SK-N-SH (cell line): Measurements from ENCODE around the gene OPCML. TPM values are rescaled to one million over a fixed set of nuclear protein-coding genes. Genes with fewer than 3 reads are reported as not detected.

ENCODE experiments used
- CTCF ChIA-PET: fragments of 300-600, 350-600 bp; formaldehyde crosslinking; extraction: SDS; loops from one replicate; lab custom pipeline; 2021; lab: Yijun Ruan, JAX
- POLR2A ChIA-PET: fragments of 350-600 bp; sonication (Branson Sonifier 250); formaldehyde crosslinking; extraction: SDS; loops from one replicate; lab custom pipeline; 2020; ENCODE audit warnings: antibody characterized with exemption, inconsistent platforms; lab: Yijun Ruan, JAX
- DNase-seq: peaks from one replicate; pipeline ENCODE4 v3.0.0; 2012
- H2AFZ ChIP-seq: fragments of 200-600 bp; sonication (generic); 2 replicates; pipeline ENCODE4 v1.8.1; 2016; ENCODE audit warnings: antibody characterized with exemption, mild to moderate bottlenecking, low read depth
- H3F3A ChIP-seq: fragments of 200-600 bp; sonication (generic); replicated peaks from 2 replicates; pipeline ENCODE3; 2016; ENCODE audit warnings: antibody characterized with exemption, mild to moderate bottlenecking; ENCODE audit not compliant: insufficient read depth
- H3K27ac ChIP-seq, 2 experiments: fragments of 200-500 bp in 1 of 2; fragments of 200-600 bp in 1 of 2; sonication (Bioruptor generic) in 1 of 2; sonication (generic), shearing (Covaris generic) in 1 of 2; 2 replicates each; pipeline versions ENCODE4 v1.5.1 to v1.6.1; 2014 to 2016; ENCODE audit warnings: low read depth in 2 of 2, inconsistent platforms in 1 of 2, low read length in 1 of 2, mild to moderate bottlenecking in 1 of 2, mixed read lengths in 1 of 2
- H3K27me3 ChIP-seq: fragments of 200-600 bp; sonication (generic), shearing (Covaris generic); 2 replicates; pipeline ENCODE4 v1.6.1; 2016; ENCODE audit warnings: mixed run types; ENCODE audit not compliant: insufficient read depth
- H3K36me3 ChIP-seq, 2 experiments: fragments of 200-500 bp in 1 of 2; fragments of 200-600 bp in 1 of 2; sonication (Bioruptor generic) in 1 of 2; sonication (generic) in 1 of 2; replicated peaks in 1 of 2; 2 replicates each; pipeline versions ENCODE3 to v1.5.1; 2014 to 2016; ENCODE audit warnings: low read length in 1 of 2, mild to moderate bottlenecking in 1 of 2; ENCODE audit not compliant: insufficient read depth in 2 of 2, control insufficient read depth in 1 of 2
- H3K4me1 ChIP-seq, 2 experiments: fragments of 200-500 bp in 1 of 2; fragments of 200-600 bp in 1 of 2; sonication (Bioruptor generic) in 1 of 2; sonication (generic), shearing (Covaris generic) in 1 of 2; 2 replicates each; pipeline versions ENCODE4 v1.5.1 to v1.6.1; 2014 to 2016; ENCODE audit warnings: low read depth in 1 of 2, low read length in 1 of 2, mixed run types in 1 of 2; ENCODE audit not compliant: insufficient read depth in 2 of 2, control insufficient read depth in 1 of 2
- H3K4me2 ChIP-seq: fragments of 200-600 bp; sonication (generic), shearing (Covaris generic); 2 replicates; pipeline ENCODE4 v1.6.1; 2017; ENCODE audit warnings: mixed run types
- H3K4me3 ChIP-seq, 2 experiments: fragments of 200-500 bp in 1 of 2; fragments of 200-600 bp in 1 of 2; sonication (Bioruptor generic) in 1 of 2; sonication (generic), shearing (Covaris generic) in 1 of 2; 2 replicates each; pipeline versions ENCODE4 v1.5.1 to v1.8.1; 2014 to 2016; ENCODE audit warnings: low read depth in 2 of 2, inconsistent platforms in 1 of 2, low read length in 1 of 2, mild to moderate bottlenecking in 1 of 2, mixed read lengths in 1 of 2, moderate library complexity in 1 of 2
- H3K79me2 ChIP-seq: fragments of 200-600 bp; sonication (generic); 2 replicates; pipeline ENCODE4 v1.8.1; 2017; ENCODE audit warnings: mild to moderate bottlenecking; ENCODE audit not compliant: insufficient read depth
- H3K9ac ChIP-seq: fragments of 200-600 bp; sonication (generic); 2 replicates; pipeline ENCODE4 v1.6.1; 2017; ENCODE audit warnings: mixed run types
- H3K9me2 ChIP-seq: fragments of 200-600 bp; sonication (generic); 2 replicates; pipeline ENCODE4 v1.6.1; 2017; ENCODE audit warnings: mixed run types
- H3K9me3 ChIP-seq: fragments of 200-600 bp; sonication (generic); 2 replicates; pipeline ENCODE4 v1.6.1; 2017; ENCODE audit warnings: mixed run types, mild to moderate bottlenecking, moderate library complexity
- H4K20me1 ChIP-seq: fragments of 200-600 bp; sonication (generic); 2 replicates; pipeline ENCODE4 v1.6.1; 2017; ENCODE audit warnings: mild to moderate bottlenecking, mixed run types; ENCODE audit not compliant: insufficient read depth
- CHD2 ChIP-seq: fragments of 150-350 bp; IDR thresholded peaks from 2 replicates; pipeline ENCODE4 v1.6.1; 2018; ENCODE audit warnings: low read length; ENCODE audit not compliant: partially characterized antibody
- CTCF ChIP-seq: fragments of 200-600 bp; sonication (generic); IDR thresholded peaks from 2 replicates; pipeline ENCODE4 v1.6.1; 2017; ENCODE audit warnings: antibody characterized with exemption, mild to moderate bottlenecking, moderate library complexity
- EP300 ChIP-seq, 2 experiments: IDR thresholded peaks; 2 replicates each; pipeline versions ENCODE4 v1.4.0 to v1.6.1; 2012; ENCODE audit warnings: borderline replicate concordance in 1 of 2, low read depth in 1 of 2, low read length in 1 of 2
- EZH2phosphoT487 ChIP-seq: fragments of 200-600 bp; sonication (generic); IDR thresholded peaks from 2 replicates; pipeline ENCODE4 v1.6.1; 2017; ENCODE audit warnings: low read depth, mixed run types, mild to moderate bottlenecking, antibody characterized with exemption, moderate library complexity, borderline replicate concordance
- FOSL2 ChIP-seq: IDR thresholded peaks from 2 replicates; pipeline ENCODE4 v1.4.0; 2012; ENCODE audit warnings: low read depth, mild to moderate bottlenecking, moderate library complexity, borderline replicate concordance
- FOXJ3 ChIP-seq: sonication (generic); formaldehyde crosslinking; IDR thresholded peaks from 2 replicates; pipeline ENCODE4 v1.5.1; 2020; ENCODE audit warnings: mild to moderate bottlenecking, missing genetic modification reagents
- GATA2 ChIP-seq: sonication (generic); formaldehyde crosslinking; IDR thresholded peaks from 2 replicates; pipeline ENCODE4 v1.5.0; 2020; ENCODE audit warnings: mild to moderate bottlenecking, missing genetic modification reagents
- JUND ChIP-seq: IDR thresholded peaks from 2 replicates; pipeline ENCODE4 v1.4.0; 2012
- MEF2A ChIP-seq: IDR thresholded peaks from 2 replicates; pipeline ENCODE4 v1.4.0; 2012; ENCODE audit warnings: low read depth, borderline replicate concordance
- POLR2AphosphoS5 ChIP-seq: IDR thresholded peaks from 2 replicates; pipeline ENCODE4 v1.6.1; 2012; ENCODE audit warnings: low read depth, low read length
- RAD21 ChIP-seq: IDR thresholded peaks from 2 replicates; pipeline ENCODE4 v1.6.1; 2012; ENCODE audit warnings: mild to moderate bottlenecking, low read length
- RCOR1 ChIP-seq: fragments of 150-350 bp; IDR thresholded peaks from 2 replicates; pipeline ENCODE4 v1.6.1; 2017; ENCODE audit warnings: antibody characterized with exemption, low read length
- REST ChIP-seq: IDR thresholded peaks from 2 replicates; pipeline ENCODE4 v1.6.1; 2012; ENCODE audit warnings: mild to moderate bottlenecking, low read depth, low read length, moderate library complexity
- SIN3A ChIP-seq: IDR thresholded peaks from 2 replicates; pipeline ENCODE4 v1.6.1; 2012; ENCODE audit warnings: low read depth, mild to moderate bottlenecking, low read length, moderate library complexity, borderline replicate concordance
- SMC3 ChIP-seq: IDR thresholded peaks from 2 replicates; pipeline ENCODE4 v1.6.1; 2012; ENCODE audit warnings: low read depth, low read length, improper control_type of control experiment
- TAF1 ChIP-seq: IDR thresholded peaks from 2 replicates; pipeline ENCODE4 v1.6.1; 2012; ENCODE audit warnings: low read depth, mild to moderate bottlenecking, low read length, moderate library complexity, borderline replicate concordance
- TEAD4 ChIP-seq: IDR thresholded peaks from 2 replicates; pipeline ENCODE4 v1.4.0; 2012; ENCODE audit warnings: mild to moderate bottlenecking, borderline replicate concordance; ENCODE audit not compliant: insufficient read depth
- YY1 ChIP-seq: IDR thresholded peaks from 2 replicates; pipeline ENCODE4 v1.4.0; 2012; ENCODE audit warnings: low read depth, mild to moderate bottlenecking
- WGBS: methylation state at CpG from one replicate; pipeline ENCODE4 v1.1.6; 2017; ENCODE audit warnings: low lambda C conversion rate; 5-methylcytosine and 5-hydroxymethylcytosine counted together
- polyA plus RNA-seq, 3 experiments: library from polyadenylated mRNA; depleted of rRNA; stranded (reverse); fragments of >200 nt; gene quantifications; 2 replicates each; pipeline ENCODE4 v1.2.3, GENCODE V29; 2012
- TF ChIP-seq, protein P1 (sequence below): IDR thresholded peaks from 2 replicates; pipeline ENCODE4 v1.4.0; 2012; ENCODE audit warnings: low read depth, borderline replicate concordance
- TF ChIP-seq, protein P2 (sequence below): fragments of 150-350 bp; IDR thresholded peaks from 2 replicates; pipeline ENCODE4 v1.6.1; 2016; ENCODE audit warnings: mild to moderate bottlenecking, low read depth, low read length

OPCML gene
- polyA plus RNA-seq, 1 of the 3 experiments (the other 2 are of a cell fraction), result not detected

GRCh38 chr11:132648851-132649250 lies 883.5 kb downstream of the OPCML start:
- H2AFZ ChIP-seq, result no peak overlapping the region

More at GRCh38 chr11:132648851-132649250, 883.5 kb downstream of the OPCML start:
- ChIA-PET POLR2A (no interaction called here), CTCF (no interaction called here)
- Histone ChIP-seq H3K27me3 (no peaks in the 10 kb centered on the region), H3F3A (no peaks in the 10 kb centered on the region), H3K9me2 (no peaks in the 10 kb centered on the region), H3K4me2 (no peak overlapping the region), H3K9me3 (no peaks in the 10 kb centered on the region), H4K20me1 (no peaks in the 10 kb centered on the region), H3K79me2 (no peaks in the 10 kb centered on the region), H3K9ac (no peak overlapping the region), H3K27ac (no peak overlapping the region), H3K4me1 (no peaks in the 10 kb centered on the region), H3K4me3 (no peak overlapping the region), H3K36me3 (no peaks in the 10 kb centered on the region)
- no peak for TF ChIP-seq CTCF
- TF ChIP-seq, protein P1, sequence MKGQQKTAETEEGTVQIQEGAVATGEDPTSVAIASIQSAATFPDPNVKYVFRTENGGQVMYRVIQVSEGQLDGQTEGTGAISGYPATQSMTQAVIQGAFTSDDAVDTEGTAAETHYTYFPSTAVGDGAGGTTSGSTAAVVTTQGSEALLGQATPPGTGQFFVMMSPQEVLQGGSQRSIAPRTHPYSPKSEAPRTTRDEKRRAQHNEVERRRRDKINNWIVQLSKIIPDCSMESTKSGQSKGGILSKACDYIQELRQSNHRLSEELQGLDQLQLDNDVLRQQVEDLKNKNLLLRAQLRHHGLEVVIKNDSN, result no peak
- no peak for TF ChIP-seq RCOR1
- TF ChIP-seq SMC3, result no peak
- no peak for TF ChIP-seq RAD21
- no peak for TF ChIP-seq JUND
- TF ChIP-seq TAF1, result no peak
- no peak for TF ChIP-seq YY1
- no peak for TF ChIP-seq SIN3A
- no peak for TF ChIP-seq TEAD4
- no peak for TF ChIP-seq FOSL2
- no peak for TF ChIP-seq CHD2
- TF ChIP-seq, protein P2, sequence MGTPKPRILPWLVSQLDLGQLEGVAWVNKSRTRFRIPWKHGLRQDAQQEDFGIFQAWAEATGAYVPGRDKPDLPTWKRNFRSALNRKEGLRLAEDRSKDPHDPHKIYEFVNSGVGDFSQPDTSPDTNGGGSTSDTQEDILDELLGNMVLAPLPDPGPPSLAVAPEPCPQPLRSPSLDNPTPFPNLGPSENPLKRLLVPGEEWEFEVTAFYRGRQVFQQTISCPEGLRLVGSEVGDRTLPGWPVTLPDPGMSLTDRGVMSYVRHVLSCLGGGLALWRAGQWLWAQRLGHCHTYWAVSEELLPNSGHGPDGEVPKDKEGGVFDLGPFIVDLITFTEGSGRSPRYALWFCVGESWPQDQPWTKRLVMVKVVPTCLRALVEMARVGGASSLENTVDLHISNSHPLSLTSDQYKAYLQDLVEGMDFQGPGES, result no peak
- no peak for TF ChIP-seq REST
- no peak for TF ChIP-seq EP300 (IDR thresholded peaks at IDR 0.05; ENCODE audit: borderline replicate concordance in 1 of 2, low read depth in 1 of 2, low read length in 1 of 2)
- TF ChIP-seq POLR2AphosphoS5, result no peak
- TF ChIP-seq FOXJ3, result no peak
- no peak for TF ChIP-seq GATA2 (CRISPR knock-in tag)
- TF ChIP-seq EZH2phosphoT487, result no peak
- no peak for TF ChIP-seq MEF2A
- DNase-seq, result no peak
- WGBS, result 65% methylated on average over 8 of the region's 8 CpGs
